SK-N-SH treated with all-trans-retinoic acid at 6 μM for 48 hours (cell line): ENCODE results near the gene MYH15.

Experiments
- ARNTL ChIP-seq: fragments of 450-650 bp; formaldehyde crosslinking; IDR thresholded peaks from 2 replicates; pipeline ENCODE4 v1.5.0; 2020; ENCODE audit warnings: low read depth, mild to moderate bottlenecking, moderate library complexity, borderline replicate concordance
- GLIS3 ChIP-seq: fragments of 250-450 bp; sonication (Bioruptor Pico); IDR thresholded peaks from 2 replicates; pipeline ENCODE4 v1.5.0; 2020; ENCODE audit warnings: mild to moderate bottlenecking, moderate library complexity
- POU6F1 ChIP-seq: fragments of 250-450 bp; sonication (Bioruptor Pico); IDR thresholded peaks from 2 replicates; pipeline ENCODE4 v1.8.0; 2021; ENCODE audit warnings: low read depth, mild to moderate bottlenecking, moderate library complexity, borderline replicate concordance
- ZFP3 ChIP-seq: fragments of 250-450 bp; sonication (Bioruptor Pico); IDR thresholded peaks from 2 replicates; pipeline ENCODE4 v1.5.0; 2020; ENCODE audit warnings: mild to moderate bottlenecking, moderate library complexity
- ZFP30 ChIP-seq: fragments of 450-650 bp; formaldehyde crosslinking; IDR thresholded peaks from 2 replicates; pipeline ENCODE4 v1.5.0; 2022; ENCODE audit warnings: mild to moderate bottlenecking, moderate library complexity
- ZNF565 ChIP-seq: fragments of 450-650 bp; formaldehyde crosslinking; conservative IDR thresholded peaks from 2 replicates; pipeline ENCODE4 v1.5.0; 2020; ENCODE audit warnings: low read depth, mild to moderate bottlenecking, moderate library complexity
- ZNF8 ChIP-seq: fragments of 450-650 bp; formaldehyde crosslinking; IDR thresholded peaks from 2 replicates; pipeline ENCODE4 v1.5.0; 2020; ENCODE audit warnings: mild to moderate bottlenecking, moderate library complexity

GRCh38 chr3:108497271-108497670 is 13.1 kb downstream of the MYH15 start:
- TF ChIP-seq ZFP3, result no peak
- TF ChIP-seq ZFP30 (CRISPR knock-in tag), result no peak
- no peak for TF ChIP-seq ZNF8 (CRISPR knock-in tag)
- no peak for TF ChIP-seq ARNTL (CRISPR knock-in tag)
- TF ChIP-seq GLIS3 (CRISPR knock-in tag), result no peak
- no peak for TF ChIP-seq POU6F1 (CRISPR knock-in tag)
- no peak for TF ChIP-seq ZNF565
